Natural killer cell (primary cell): ENCODE data around the gene RBMS3. TPM values are rescaled to one million over a fixed set of nuclear protein-coding genes. Genes with fewer than 3 reads are reported as not detected.

ENCODE experiments used
- ATAC-seq, 3 donors: fragments of 150-1000 bp in 2 of 3; fragments of 200-7000 bp in 1 of 3; cut with Tn5 transposase; 1 replicate in 1 of 3; 2 replicates in 2 of 3; pipeline ENCODE4 v1.10.0; 2021; ENCODE audit warnings: mild to moderate bottlenecking in 2 of 3, moderate library complexity in 2 of 3
- DNase-seq, 2 donors: peaks; one replicate each; pipeline versions ENCODE4 v3.0.0 to v3.0.0-alpha.2; 2013 to 2021; ENCODE audit warnings: mixed read lengths in 1 of 2
- H3K27ac ChIP-seq: one replicate; pipeline ENCODE4 v1.5.1; 2013; ENCODE audit warnings: mild to moderate bottlenecking, low read length
- H3K27me3 ChIP-seq: one replicate; pipeline ENCODE4 v1.6.1; 2013; ENCODE audit warnings: low read length; ENCODE audit not compliant: control insufficient read depth, insufficient read depth
- H3K36me3 ChIP-seq: one replicate; pipeline ENCODE4 v1.6.1; 2013; ENCODE audit warnings: low read length; ENCODE audit not compliant: control insufficient read depth, insufficient read depth
- H3K4me1 ChIP-seq: one replicate; pipeline ENCODE4 v1.6.1; 2013; ENCODE audit warnings: low read length; ENCODE audit not compliant: control insufficient read depth, insufficient read depth
- H3K4me3 ChIP-seq: one replicate; pipeline ENCODE4 v1.5.1; 2013; ENCODE audit warnings: low read length
- H3K9me3 ChIP-seq: one replicate; pipeline ENCODE4 v1.6.1; 2013; ENCODE audit warnings: low read length; ENCODE audit not compliant: control insufficient read depth, insufficient read depth
- H3K27ac Mint-ChIP-seq, 2 donors: one replicate each; pipeline ENCODE4 v1.8.0; 2022; ENCODE audit warnings: mild to moderate bottlenecking in 2 of 2, mixed read lengths in 2 of 2, moderate library complexity in 1 of 2
- H3K27me3 Mint-ChIP-seq, 2 donors: one replicate each; pipeline ENCODE4 v1.8.0; 2022; ENCODE audit warnings: low read depth in 2 of 2, mixed read lengths in 2 of 2
- H3K36me3 Mint-ChIP-seq: one replicate; pipeline ENCODE4 v1.8.0; 2022; ENCODE audit warnings: mixed read lengths
- H3K4me1 Mint-ChIP-seq, 2 donors: one replicate each; pipeline ENCODE4 v1.8.0; 2022; ENCODE audit warnings: mixed read lengths in 2 of 2
- H3K4me3 Mint-ChIP-seq: one replicate; pipeline ENCODE4 v1.8.0; 2022; ENCODE audit warnings: mild to moderate bottlenecking, moderate library complexity, mixed read lengths
- H3K9me3 Mint-ChIP-seq, 2 donors: one replicate each; pipeline ENCODE4 v1.8.0; 2022; ENCODE audit warnings: mixed read lengths in 2 of 2
- WGBS: methylation state at CpG from one replicate; pipeline ENCODE4 v1.1.7; 2013; ENCODE audit warnings: missing lambda C conversion rate; ENCODE audit not compliant: insufficient coverage; 5-methylcytosine and 5-hydroxymethylcytosine counted together
- intact Hi-C: fragments of 100-400 bp; cut with micrococcal nuclease; formaldehyde crosslinking; loops from one replicate; pipeline ENCODE4 v1.14.2; 2022
- total RNA-seq, 4 donors: library from RNA; stranded (reverse); fragments of 120-200 nt in 1 of 4; gene quantifications; one replicate each; pipeline versions ENCODE4 v1.2.3 to v1.2.4, GENCODE V29; 2013 to 2022
- TF ChIP-seq, protein P1 (sequence below): fragments of 200-600 bp; IDR thresholded peaks from one replicate; pipeline ENCODE4 v1.8.0; 2022; ENCODE audit warnings: antibody characterized with exemption

The RBMS3 gene
- total RNA-seq, 3 donors from 2014 or later (not counting 1 experiment from before 2014, with no cell fraction given): 0.16 TPM; not detected in 2

DNA sequence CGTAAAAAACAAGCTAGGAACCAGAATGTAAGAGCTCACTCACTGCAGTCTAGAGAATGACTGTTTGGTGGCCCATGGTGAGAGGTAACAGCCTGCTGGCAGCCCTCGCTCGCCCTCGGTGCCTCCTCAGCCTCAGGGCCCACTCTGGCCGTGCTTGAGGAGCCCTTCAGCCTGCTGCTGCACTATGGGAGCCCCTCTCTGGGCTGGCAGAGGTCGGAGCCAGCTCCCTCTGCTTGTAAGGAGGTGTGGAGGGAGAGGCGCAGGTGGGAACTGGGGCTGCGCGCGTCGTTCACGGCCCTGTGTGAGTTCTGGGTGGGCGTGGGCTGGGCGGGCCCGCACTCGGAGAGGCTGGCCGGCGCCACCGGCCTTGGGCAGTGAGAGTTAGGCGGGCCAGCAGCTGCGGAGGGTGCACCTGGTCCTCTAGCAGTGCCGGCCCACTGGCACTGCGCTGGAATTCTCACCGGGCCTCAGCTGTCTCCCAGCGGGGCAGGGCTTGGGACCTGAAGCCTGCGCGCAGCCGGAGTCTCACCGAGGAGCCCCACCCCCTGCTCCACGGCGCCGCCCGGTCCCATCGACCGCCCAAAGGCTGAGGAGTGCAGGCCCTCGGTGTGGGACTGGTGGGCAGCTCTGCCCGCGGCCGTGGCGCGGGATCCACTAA is 420.6 kb downstream of the RBMS3 start:
- WGBS: 94% methylated on average over 41 of the region's 41 CpGs
- no peak overlapping the region for H3K4me3 Mint-ChIP-seq
- H3K9me3 Mint-ChIP-seq: peaks cover 8 to 12% of the 10 kb centered on the region in 2 donors
- Histone ChIP-seq H3K27me3 (no peaks in the 10 kb centered on the region), H3K36me3 (no peaks in the 10 kb centered on the region), H3K4me1 (no peaks in the 10 kb centered on the region), H3K9me3 (peaks cover 3% of the 10 kb centered on the region), H3K4me3 (no peak overlapping the region), H3K27ac (no peak overlapping the region)
- H3K27me3 Mint-ChIP-seq: no peaks in the 10 kb centered on the region
- intact Hi-C loops: no loop called here
- no peaks in the 10 kb centered on the region for H3K4me1 Mint-ChIP-seq
- TF ChIP-seq, protein P1, sequence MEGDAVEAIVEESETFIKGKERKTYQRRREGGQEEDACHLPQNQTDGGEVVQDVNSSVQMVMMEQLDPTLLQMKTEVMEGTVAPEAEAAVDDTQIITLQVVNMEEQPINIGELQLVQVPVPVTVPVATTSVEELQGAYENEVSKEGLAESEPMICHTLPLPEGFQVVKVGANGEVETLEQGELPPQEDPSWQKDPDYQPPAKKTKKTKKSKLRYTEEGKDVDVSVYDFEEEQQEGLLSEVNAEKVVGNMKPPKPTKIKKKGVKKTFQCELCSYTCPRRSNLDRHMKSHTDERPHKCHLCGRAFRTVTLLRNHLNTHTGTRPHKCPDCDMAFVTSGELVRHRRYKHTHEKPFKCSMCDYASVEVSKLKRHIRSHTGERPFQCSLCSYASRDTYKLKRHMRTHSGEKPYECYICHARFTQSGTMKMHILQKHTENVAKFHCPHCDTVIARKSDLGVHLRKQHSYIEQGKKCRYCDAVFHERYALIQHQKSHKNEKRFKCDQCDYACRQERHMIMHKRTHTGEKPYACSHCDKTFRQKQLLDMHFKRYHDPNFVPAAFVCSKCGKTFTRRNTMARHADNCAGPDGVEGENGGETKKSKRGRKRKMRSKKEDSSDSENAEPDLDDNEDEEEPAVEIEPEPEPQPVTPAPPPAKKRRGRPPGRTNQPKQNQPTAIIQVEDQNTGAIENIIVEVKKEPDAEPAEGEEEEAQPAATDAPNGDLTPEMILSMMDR: no peak
- DNase-seq: no peak
- peaks cover 9% of the 10 kb centered on the region for H3K36me3 Mint-ChIP-seq
- no peak overlapping the region for H3K27ac Mint-ChIP-seq
- ATAC-seq: no peak

DNA sequence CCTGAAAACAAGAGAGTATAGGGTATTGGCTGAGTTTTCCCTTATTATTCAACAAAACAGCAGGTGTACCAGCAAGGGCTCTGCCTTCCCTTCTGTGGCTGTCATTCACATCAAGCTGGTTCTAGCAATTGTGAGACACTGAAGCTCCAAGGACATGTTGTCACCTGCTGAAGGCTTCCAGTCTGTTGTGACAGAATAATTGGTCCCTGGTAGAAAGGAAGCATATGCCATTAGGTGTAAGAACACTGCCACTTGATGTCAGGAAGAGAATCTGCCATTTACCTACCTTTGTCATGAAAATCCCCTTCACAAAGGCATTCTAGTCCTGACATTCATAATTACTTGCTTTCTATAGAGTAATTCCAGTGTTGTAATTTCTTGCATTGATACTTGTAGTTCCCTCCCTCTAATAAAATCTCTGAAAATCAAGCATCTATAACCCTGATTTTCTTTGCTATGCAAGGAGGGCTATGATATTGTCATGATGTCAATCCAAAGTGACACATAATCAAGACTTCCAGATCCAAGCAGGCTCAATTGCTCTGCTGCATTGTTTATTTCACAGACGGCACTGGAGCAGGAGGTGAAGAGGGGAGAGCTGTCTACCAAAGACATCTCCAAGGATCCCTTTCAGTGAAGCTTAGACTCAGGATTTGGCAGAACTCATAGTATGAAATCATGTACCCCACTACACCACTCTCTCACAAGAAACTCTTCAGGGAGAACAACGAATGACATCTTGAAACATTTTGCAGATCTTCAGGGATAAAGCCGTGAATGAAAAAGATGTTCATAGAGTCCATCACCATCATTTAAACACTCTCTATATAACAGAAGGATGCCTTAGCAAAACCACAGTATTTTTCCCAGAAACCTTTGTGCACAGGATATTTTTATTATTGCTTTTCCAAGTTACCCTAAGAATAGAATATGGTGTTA is 425.3 kb downstream of the RBMS3 start:
- Histone ChIP-seq H3K4me1 (no peaks in the 10 kb centered on the region), H3K36me3 (no peaks in the 10 kb centered on the region), H3K9me3 (peaks cover 2% of the 10 kb centered on the region), H3K4me3 (no peak overlapping the region), H3K27ac (no peak overlapping the region), H3K27me3 (no peaks in the 10 kb centered on the region)
- Mint-ChIP-seq H3K27ac (no peak overlapping the region), H3K4me3 (no peak overlapping the region), H3K4me1 (no peaks in the 10 kb centered on the region), H3K27me3 (no peaks in the 10 kb centered on the region), H3K36me3 (no peaks in the 10 kb centered on the region), H3K9me3 (peaks cover 2 to 3% of the 10 kb centered on the region in 2 donors)
- TF ChIP-seq, protein P1: no peak
- WGBS: 75% methylated on average over 3 of the region's 3 CpGs
- no peak for DNase-seq
- no peak for ATAC-seq
- intact Hi-C loops: no loop called here

DNA sequence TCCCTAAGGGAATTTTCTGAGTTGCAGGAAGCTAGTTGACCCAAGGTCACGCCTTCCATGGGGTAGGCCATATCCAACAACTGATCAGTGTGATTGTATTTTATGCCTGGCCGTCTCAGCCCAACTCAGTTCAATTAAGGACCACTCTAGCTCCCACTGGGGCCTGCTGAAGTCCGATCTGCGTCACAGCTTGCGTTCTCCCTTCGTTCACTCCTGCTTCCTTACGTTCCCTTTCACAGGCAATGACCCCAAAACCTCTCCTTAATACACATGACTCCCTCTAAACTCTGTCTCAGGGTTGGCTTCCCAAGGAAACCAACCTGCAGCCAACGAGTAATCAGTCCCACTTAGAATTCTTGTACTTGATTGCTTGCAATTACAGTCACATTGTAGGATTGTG is 428.0 kb downstream of the RBMS3 start:
- H3K4me3 ChIP-seq: no peak overlapping the region
- Mint-ChIP-seq H3K36me3 (no peaks in the 10 kb centered on the region), H3K9me3 (peaks cover 0 to under 1% of the 10 kb centered on the region in 2 donors), H3K4me1 (no peaks in the 10 kb centered on the region), H3K4me3 (no peak overlapping the region), H3K27ac (no peak overlapping the region), H3K27me3 (no peaks in the 10 kb centered on the region)
- H3K27ac ChIP-seq: no peak overlapping the region
- H3K4me1 ChIP-seq: no peaks in the 10 kb centered on the region
- 91% methylated on average over 8 of the region's 8 CpGs for WGBS
- H3K27me3 ChIP-seq: no peaks in the 10 kb centered on the region
- H3K36me3 ChIP-seq: no peaks in the 10 kb centered on the region
- intact Hi-C loops: no loop called here
- DNase-seq: no peak
- H3K9me3 ChIP-seq: no peaks in the 10 kb centered on the region
- TF ChIP-seq, protein P1: no peak
- no peak for ATAC-seq
